ENCODE results near the gene SLC49A3. TPM values are rescaled to one million over a fixed set of nuclear protein-coding genes. Genes with fewer than 3 reads are reported as not detected.

Gene SLC49A3
- polyA plus RNA-seq, 1 donor from 2014 or later, result not detected

GRCh38 chr4:649751-650310 is 39.1 kb downstream of the SLC49A3 start:
- H2AFZ ChIP-seq (ENCODE audit: low read depth, low read length), result no peak overlapping the region
- H3K9me2 ChIP-seq (ENCODE audit: insufficient read depth, low read length), result no peaks in the 10 kb centered on the region
- no peak overlapping the region for H3K9ac ChIP-seq (ENCODE audit: low read length)
- no peaks in the 10 kb centered on the region for H3K79me2 ChIP-seq (replicated peaks; ENCODE audit: insufficient read depth, low read length)
- H3K36me3 ChIP-seq (ENCODE audit: insufficient read depth, low read length), result no peaks in the 10 kb centered on the region
- no peaks in the 10 kb centered on the region for H3F3A ChIP-seq (ENCODE audit: insufficient read depth, low read length, poor library complexity, severe bottlenecking)
- H4K20me1 ChIP-seq (ENCODE audit: insufficient read depth), result no peaks in the 10 kb centered on the region
- no peak overlapping the region for H3K4me3 ChIP-seq (ENCODE audit: low read length)
- no peaks in the 10 kb centered on the region for H3K9me3 ChIP-seq (ENCODE audit: low read length)
- no peaks in the 10 kb centered on the region for H3K27me3 ChIP-seq (ENCODE audit: insufficient read depth, low read depth, low read length)
- no peak overlapping the region for H3K4me2 ChIP-seq (ENCODE audit: low read length)
- no peak overlapping the region for H3K27ac ChIP-seq (ENCODE audit: low read length)
- TF ChIP-seq TAF1 (IDR thresholded peaks at IDR 0.05; ENCODE audit: low read depth), result no peak
- no peak for TF ChIP-seq RAD21 (conservative IDR thresholded peaks at IDR 0.05)
- TF ChIP-seq EP300 (conservative IDR thresholded peaks at IDR 0.05; ENCODE audit: poor library complexity, severe bottlenecking), result no peak
- TF ChIP-seq, protein P1, sequence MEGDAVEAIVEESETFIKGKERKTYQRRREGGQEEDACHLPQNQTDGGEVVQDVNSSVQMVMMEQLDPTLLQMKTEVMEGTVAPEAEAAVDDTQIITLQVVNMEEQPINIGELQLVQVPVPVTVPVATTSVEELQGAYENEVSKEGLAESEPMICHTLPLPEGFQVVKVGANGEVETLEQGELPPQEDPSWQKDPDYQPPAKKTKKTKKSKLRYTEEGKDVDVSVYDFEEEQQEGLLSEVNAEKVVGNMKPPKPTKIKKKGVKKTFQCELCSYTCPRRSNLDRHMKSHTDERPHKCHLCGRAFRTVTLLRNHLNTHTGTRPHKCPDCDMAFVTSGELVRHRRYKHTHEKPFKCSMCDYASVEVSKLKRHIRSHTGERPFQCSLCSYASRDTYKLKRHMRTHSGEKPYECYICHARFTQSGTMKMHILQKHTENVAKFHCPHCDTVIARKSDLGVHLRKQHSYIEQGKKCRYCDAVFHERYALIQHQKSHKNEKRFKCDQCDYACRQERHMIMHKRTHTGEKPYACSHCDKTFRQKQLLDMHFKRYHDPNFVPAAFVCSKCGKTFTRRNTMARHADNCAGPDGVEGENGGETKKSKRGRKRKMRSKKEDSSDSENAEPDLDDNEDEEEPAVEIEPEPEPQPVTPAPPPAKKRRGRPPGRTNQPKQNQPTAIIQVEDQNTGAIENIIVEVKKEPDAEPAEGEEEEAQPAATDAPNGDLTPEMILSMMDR (IDR thresholded peaks at IDR 0.05; ENCODE audit: poor library complexity, severe bottlenecking), result no peak
- TF ChIP-seq SMC3 (conservative IDR thresholded peaks at IDR 0.05; ENCODE audit: poor library complexity), result no peak
- TF ChIP-seq MXI1 (conservative IDR thresholded peaks at IDR 0.05; ENCODE audit: poor library complexity, severe bottlenecking), result no peak
- TF ChIP-seq POLR2AphosphoS5 (IDR thresholded peaks at IDR 0.05), result no peak

DNA sequence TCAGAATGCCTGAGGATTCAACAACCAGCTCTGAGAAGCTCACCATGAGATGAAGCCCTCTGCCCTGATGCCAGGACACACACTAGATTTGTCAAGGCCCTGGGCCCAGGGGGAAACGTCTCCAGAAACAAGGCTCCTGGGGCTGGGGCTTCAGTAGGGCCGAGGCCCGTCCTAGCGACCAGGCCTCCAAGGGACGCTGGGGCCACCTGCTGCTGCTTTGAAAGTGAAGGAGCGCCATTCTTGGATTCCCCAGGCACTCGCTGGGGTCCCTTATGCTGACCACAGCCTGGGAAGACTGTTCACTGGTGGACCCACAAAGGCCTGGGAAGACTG is 39.7 kb downstream of the SLC49A3 start:
- Histone ChIP-seq H3K4me2 (ENCODE audit: low read length) (no peak overlapping the region), H3K27me3 (ENCODE audit: insufficient read depth, low read depth, low read length) (no peaks in the 10 kb centered on the region)
- TF ChIP-seq, protein P1 (IDR thresholded peaks at IDR 0.05; ENCODE audit: poor library complexity, severe bottlenecking), result no peak
- TF ChIP-seq MXI1 (conservative IDR thresholded peaks at IDR 0.05; ENCODE audit: poor library complexity, severe bottlenecking), result no peak
- no peak for TF ChIP-seq TAF1 (IDR thresholded peaks at IDR 0.05; ENCODE audit: low read depth)
- TF ChIP-seq EZH2 (IDR thresholded peaks at IDR 0.05; ENCODE audit: borderline replicate concordance, insufficient read depth, low read length, poor library complexity, severe bottlenecking), result no peak
- TF ChIP-seq SMC3 (conservative IDR thresholded peaks at IDR 0.05; ENCODE audit: poor library complexity), result no peak
- TF ChIP-seq EP300 (conservative IDR thresholded peaks at IDR 0.05; ENCODE audit: poor library complexity, severe bottlenecking), result no peak
- no peak for TF ChIP-seq RAD21 (conservative IDR thresholded peaks at IDR 0.05)

More for the DNA sequence above, 39.7 kb downstream of the SLC49A3 start:
- no peaks in the 10 kb centered on the region for H3K36me3 ChIP-seq (ENCODE audit: insufficient read depth, low read length)
- H3K9ac ChIP-seq (ENCODE audit: low read length), result no peak overlapping the region
- H2AFZ ChIP-seq (ENCODE audit: low read depth, low read length), result no peak overlapping the region
- no peaks in the 10 kb centered on the region for H4K20me1 ChIP-seq (ENCODE audit: insufficient read depth)
- no peaks in the 10 kb centered on the region for H3K79me2 ChIP-seq (replicated peaks; ENCODE audit: insufficient read depth, low read length)
- no peaks in the 10 kb centered on the region for H3K9me3 ChIP-seq (ENCODE audit: low read length)
- no peak overlapping the region for H3K27ac ChIP-seq (ENCODE audit: low read length)
- no peaks in the 10 kb centered on the region for H3F3A ChIP-seq (ENCODE audit: insufficient read depth, low read length, poor library complexity, severe bottlenecking)
- H3K4me3 ChIP-seq (ENCODE audit: low read length), result no peak overlapping the region
- H3K9me2 ChIP-seq (ENCODE audit: insufficient read depth, low read length), result no peaks in the 10 kb centered on the region

Data from neural cell (in vitro differentiated cells).